ENCODE data around the gene JPH2.

DNA sequence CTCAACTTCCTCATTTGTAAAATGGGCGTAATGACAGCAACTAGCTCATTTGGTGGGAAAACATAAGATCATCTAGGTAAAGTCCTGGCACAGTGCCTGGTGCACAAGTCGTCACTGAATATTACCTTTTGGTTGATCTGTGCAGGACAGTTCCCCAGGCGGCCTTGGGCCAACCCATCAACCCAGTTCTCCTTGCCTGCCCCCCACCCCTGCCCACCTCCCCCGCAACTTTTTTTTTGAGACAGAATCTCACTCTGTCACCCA is 99.2 kb downstream of the JPH2 start:
- TF ChIP-seq EZH2 (IDR thresholded peaks at IDR 0.05; ENCODE audit: borderline replicate concordance, control insufficient read depth, low read depth, low read length): no peak
- no peak for TF ChIP-seq ZNF274 (IDR thresholded peaks at IDR 0.05; ENCODE audit: insufficient read depth, insufficient read length)
- no peak for TF ChIP-seq BRCA1 (IDR thresholded peaks at IDR 0.05; ENCODE audit: low read depth, low read length)
- TF ChIP-seq RFX5 (IDR thresholded peaks at IDR 0.05; ENCODE audit: low read depth, low read length): no peak
- TF ChIP-seq CREM (IDR thresholded peaks at IDR 0.05; ENCODE audit: low read depth): no peak
- no peak for TF ChIP-seq ETV6 (conservative IDR thresholded peaks at IDR 0.05 in 1 of 2, IDR thresholded peaks at IDR 0.05 in 1 of 2; ENCODE audit: borderline replicate concordance in 1 of 2, low read depth in 1 of 2)
- TF ChIP-seq POLR2AphosphoS5 (IDR thresholded peaks at IDR 0.05; ENCODE audit: low read length): no peak
- TF ChIP-seq, protein P1, sequence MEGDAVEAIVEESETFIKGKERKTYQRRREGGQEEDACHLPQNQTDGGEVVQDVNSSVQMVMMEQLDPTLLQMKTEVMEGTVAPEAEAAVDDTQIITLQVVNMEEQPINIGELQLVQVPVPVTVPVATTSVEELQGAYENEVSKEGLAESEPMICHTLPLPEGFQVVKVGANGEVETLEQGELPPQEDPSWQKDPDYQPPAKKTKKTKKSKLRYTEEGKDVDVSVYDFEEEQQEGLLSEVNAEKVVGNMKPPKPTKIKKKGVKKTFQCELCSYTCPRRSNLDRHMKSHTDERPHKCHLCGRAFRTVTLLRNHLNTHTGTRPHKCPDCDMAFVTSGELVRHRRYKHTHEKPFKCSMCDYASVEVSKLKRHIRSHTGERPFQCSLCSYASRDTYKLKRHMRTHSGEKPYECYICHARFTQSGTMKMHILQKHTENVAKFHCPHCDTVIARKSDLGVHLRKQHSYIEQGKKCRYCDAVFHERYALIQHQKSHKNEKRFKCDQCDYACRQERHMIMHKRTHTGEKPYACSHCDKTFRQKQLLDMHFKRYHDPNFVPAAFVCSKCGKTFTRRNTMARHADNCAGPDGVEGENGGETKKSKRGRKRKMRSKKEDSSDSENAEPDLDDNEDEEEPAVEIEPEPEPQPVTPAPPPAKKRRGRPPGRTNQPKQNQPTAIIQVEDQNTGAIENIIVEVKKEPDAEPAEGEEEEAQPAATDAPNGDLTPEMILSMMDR (IDR thresholded peaks at IDR 0.05 in 2 of 3, conservative IDR thresholded peaks at IDR 0.05 in 1 of 3; ENCODE audit: control insufficient read depth in 2 of 3, extremely low read depth in 1 of 3, insufficient read depth in 1 of 3, low read depth in 3 of 3, low read length in 3 of 3): no peak
- no peak for TF ChIP-seq POLR2A (IDR thresholded peaks at IDR 0.05; ENCODE audit: low read depth, low read length)
- no peak for TF ChIP-seq FOS (IDR thresholded peaks at IDR 0.05; ENCODE audit: borderline replicate concordance, extremely low read depth, insufficient read length)
- TF ChIP-seq NFIC (IDR thresholded peaks at IDR 0.05; ENCODE audit: low read depth, low read length): no peak

Measured in GM12878 (cell line).